ENCODE data around the gene CELF6. TPM values are rescaled to one million over a fixed set of nuclear protein-coding genes. Genes with fewer than 3 reads are reported as not detected.

Gene CELF6
- total RNA-seq (1 to 10 TPM; 1.2 to 5.7 (median 3.8) TPM), polyA plus RNA-seq (under 1 TPM; 0.10 to 0.59 TPM), total RNA-seq (not detected)

GRCh38 chr15:72319985-72320671 lies at the start of gene CELF6:
CELF6 (minus strand) TSS chr15:72320157; CDS start chr15:72319874, 283 bp downstream.
- Histone ChIP-seq H3K27ac (ENCODE audit: low read depth, low read length) (no peak within 1 kb of the TSS), H3K9me3 (ENCODE audit: control insufficient read depth in 2 of 3, low read length in 3 of 3) (peaks cover 0 to 4% (median 0%) of the 10 kb centered on the region in 3 experiments), H3K4me1 (ENCODE audit: control insufficient read depth in 2 of 2, insufficient read depth in 2 of 2, low read length in 2 of 2) (peaks cover 7 to 10% of the 10 kb centered on the region in 2 donors), H3K36me3 (ENCODE audit: control insufficient read depth in 2 of 3, insufficient read depth in 3 of 3, low read length in 3 of 3) (no peaks in the 10 kb centered on the region), H3K4me3 (ENCODE audit: low read length) (peak within 1 kb of the TSS; percentile 57), H3K27me3 (ENCODE audit: control insufficient read depth in 2 of 2, insufficient read depth in 2 of 2, low read length in 2 of 2) (no peaks in the 10 kb centered on the region)
- DNase-seq (peak; percentile 56 to 88 (median 65)), ATAC-seq (peak; percentile 92)
- Mint-ChIP-seq H3K4me3 (peak within 1 kb of the TSS; percentile 78 to 90 (median 86)), H3K27ac (peak within 1 kb of the TSS; percentile 9 to 91 (median 76)), H3K27me3 (peaks cover 0 to 34% (median 0%) of the 10 kb centered on the region in 5 donors), H3K36me3 (peaks cover 8 to 16% (median 13%) of the 10 kb centered on the region in 5 donors), H3K9me3 (peaks cover 0 to 17% (median 7%) of the 10 kb centered on the region in 11 donors), H3K4me1 (peaks cover 20 to 25% (median 21%) of the 10 kb centered on the region in 7 donors)
- CTCF ChIA-PET, result no interaction called here
- POLR2A ChIA-PET, result interaction anchor here (0.7 kb wide), 1 partner anchor 1837 kb away, joined by 3 read pairs; no protein-coding TSS in a partner anchor
- intact Hi-C loops (cut with micrococcal nuclease), result loop anchor here (1.0 to 10.0 kb wide), 6 partner anchors 48 to 465 kb away; partner anchors contain the start of genes ADPGK (in 1 of the 2), ARIH1 (in 1 of the 2), MYO9A (in 1 of the 2) and PARP6 (in 1 of the 2)

GRCh38 chr15:72368899-72369298 lies 48.9 kb upstream of the CELF6 start:
- H3K27me3 ChIP-seq (ENCODE audit: control insufficient read depth in 2 of 2, insufficient read depth in 2 of 2, low read length in 2 of 2), result no peaks in the 10 kb centered on the region
- no peaks in the 10 kb centered on the region for H3K27me3 Mint-ChIP-seq
- ATAC-seq (peak; percentile 62), DNase-seq (no peak)
- H3K9me3 Mint-ChIP-seq, result peaks cover 0 to 7% (median 0%) of the 10 kb centered on the region in 11 donors
- H3K27ac ChIP-seq (ENCODE audit: low read depth, low read length), result no peak overlapping the region
- peak overlapping the region in 1 of 9 donors; percentile 2 for H3K27ac Mint-ChIP-seq
- ChIA-PET CTCF (no interaction called here), POLR2A (interaction anchor here (0.6 kb wide), 1 partner anchor 9 kb away, joined by 6 read pairs; no protein-coding TSS in a partner anchor)
- no peak overlapping the region for H3K4me3 Mint-ChIP-seq
- peaks cover 45 to 85% (median 68%) of the 10 kb centered on the region in 7 donors for H3K4me1 Mint-ChIP-seq
- H3K36me3 Mint-ChIP-seq, result peaks cover 4 to 37% (median 24%) of the 10 kb centered on the region in 5 donors
- no peaks in the 10 kb centered on the region for H3K9me3 ChIP-seq (ENCODE audit: control insufficient read depth in 2 of 3, low read length in 3 of 3)
- peaks cover 0 to 8% (median 0%) of the 10 kb centered on the region in 3 experiments for H3K36me3 ChIP-seq (ENCODE audit: control insufficient read depth in 2 of 3, insufficient read depth in 3 of 3, low read length in 3 of 3)
- intact Hi-C loops (cut with micrococcal nuclease), result no loop called here
- no peak overlapping the region for H3K4me3 ChIP-seq (ENCODE audit: low read length)
- H3K4me1 ChIP-seq (ENCODE audit: control insufficient read depth in 2 of 2, insufficient read depth in 2 of 2, low read length in 2 of 2), result peaks cover 0 to 26% of the 10 kb centered on the region in 2 donors

GRCh38 chr15:72368325-72368724 lies 48.4 kb upstream of the CELF6 start:
- H3K4me1 Mint-ChIP-seq, result peaks cover 40 to 79% (median 64%) of the 10 kb centered on the region in 7 donors
- H3K4me1 ChIP-seq (ENCODE audit: control insufficient read depth in 2 of 2, insufficient read depth in 2 of 2, low read length in 2 of 2), result peaks cover 0 to 24% of the 10 kb centered on the region in 2 donors
- peaks cover 0 to 7% (median 0%) of the 10 kb centered on the region in 11 donors for H3K9me3 Mint-ChIP-seq
- peaks cover 4 to 37% (median 24%) of the 10 kb centered on the region in 5 donors for H3K36me3 Mint-ChIP-seq
- intact Hi-C loops (cut with micrococcal nuclease), result no loop called here
- no peaks in the 10 kb centered on the region for H3K27me3 ChIP-seq (ENCODE audit: control insufficient read depth in 2 of 2, insufficient read depth in 2 of 2, low read length in 2 of 2)
- POLR2A ChIA-PET, result interaction anchor here (1.8 kb wide), 1 partner anchor 8 kb away, joined by 7 read pairs; the partner anchor contains the start of gene HEXA
- no peaks in the 10 kb centered on the region for H3K27me3 Mint-ChIP-seq
- ATAC-seq (no peak), DNase-seq (no peak)
- no peak overlapping the region for H3K27ac ChIP-seq (ENCODE audit: low read depth, low read length)
- peak overlapping the region in 1 of 10 donors; percentile 11 for H3K4me3 Mint-ChIP-seq
- peak overlapping the region in 2 of 9 donors; percentile 2 to 43 for H3K27ac Mint-ChIP-seq
- peaks cover 0 to 8% (median 0%) of the 10 kb centered on the region in 3 experiments for H3K36me3 ChIP-seq (ENCODE audit: control insufficient read depth in 2 of 3, insufficient read depth in 3 of 3, low read length in 3 of 3)
- no peak overlapping the region for H3K4me3 ChIP-seq (ENCODE audit: low read length)
- H3K9me3 ChIP-seq (ENCODE audit: control insufficient read depth in 2 of 3, low read length in 3 of 3), result no peaks in the 10 kb centered on the region
- CTCF ChIA-PET, result no interaction called here

- peaks cover 0 to 7% (median 0%) of the 10 kb centered on the region in 11 donors for H3K9me3 Mint-ChIP-seq
- ChIA-PET CTCF (no interaction called here), POLR2A (interaction anchor here (1.4 kb wide), 1 partner anchor 10 kb away, joined by 4 read pairs; the partner anchor contains the start of gene HEXA)
- H3K4me3 Mint-ChIP-seq, result peak overlapping the region in 9 of 10 donors; percentile 1 to 58 (median 18)
- H3K27me3 ChIP-seq (ENCODE audit: control insufficient read depth in 2 of 2, insufficient read depth in 2 of 2, low read length in 2 of 2), result no peaks in the 10 kb centered on the region
- ATAC-seq, result peak; percentile 81
- H3K4me1 Mint-ChIP-seq, result peaks cover 27 to 59% (median 46%) of the 10 kb centered on the region in 7 donors
- peak in 5 of 9 donors; percentile 11 to 39 (median 27) for DNase-seq
- peak overlapping the region in 4 of 9 donors; percentile 6 to 44 (median 10) for H3K27ac Mint-ChIP-seq
- H3K4me3 ChIP-seq (ENCODE audit: low read length), result no peak overlapping the region
- peaks cover 0 to 8% (median 0%) of the 10 kb centered on the region in 3 experiments for H3K36me3 ChIP-seq (ENCODE audit: control insufficient read depth in 2 of 3, insufficient read depth in 3 of 3, low read length in 3 of 3)
- H3K9me3 ChIP-seq (ENCODE audit: control insufficient read depth in 2 of 3, low read length in 3 of 3), result no peaks in the 10 kb centered on the region
- H3K27ac ChIP-seq (ENCODE audit: low read depth, low read length), result no peak overlapping the region
- peaks cover 4 to 33% (median 24%) of the 10 kb centered on the region in 5 donors for H3K36me3 Mint-ChIP-seq
- no peaks in the 10 kb centered on the region for H3K27me3 Mint-ChIP-seq
- peaks cover 0 to 18% of the 10 kb centered on the region in 2 donors for H3K4me1 ChIP-seq (ENCODE audit: control insufficient read depth in 2 of 2, insufficient read depth in 2 of 2, low read length in 2 of 2)
- intact Hi-C loops (cut with micrococcal nuclease), result loop anchor here in 1 of 2 donors (1.0 kb wide), 1 partner anchor 10 kb away; the partner anchor contains the start of gene HEXA
Measured at GRCh38 chr15:72365844-72366243, 45.9 kb upstream of the CELF6 start.

- ATAC-seq (no peak), DNase-seq (no peak)
- Mint-ChIP-seq H3K9me3 (no peaks in the 10 kb centered on the region), H3K27me3 (no peaks in the 10 kb centered on the region), H3K27ac (no peak overlapping the region), H3K36me3 (peaks cover 0 to 19% (median 9%) of the 10 kb centered on the region in 5 donors), H3K4me1 (peaks cover 17 to 32% (median 25%) of the 10 kb centered on the region in 7 donors), H3K4me3 (no peak overlapping the region)
- H3K4me1 ChIP-seq (ENCODE audit: control insufficient read depth in 2 of 2, insufficient read depth in 2 of 2, low read length in 2 of 2), result peaks cover 0 to 11% of the 10 kb centered on the region in 2 donors
- no peaks in the 10 kb centered on the region for H3K9me3 ChIP-seq (ENCODE audit: control insufficient read depth in 2 of 3, low read length in 3 of 3)
- POLR2A ChIA-PET, result interaction anchor here (0.7 to 1.5 kb wide), 2 partner anchors 9 to 15 kb away, joined by 3 to 5 read pairs; no protein-coding TSS in a partner anchor
- CTCF ChIA-PET, result no interaction called here
- intact Hi-C loops (cut with micrococcal nuclease), result no loop called here
- no peaks in the 10 kb centered on the region for H3K27me3 ChIP-seq (ENCODE audit: control insufficient read depth in 2 of 2, insufficient read depth in 2 of 2, low read length in 2 of 2)
- peaks cover 0 to 28% (median 0%) of the 10 kb centered on the region in 3 experiments for H3K36me3 ChIP-seq (ENCODE audit: control insufficient read depth in 2 of 3, insufficient read depth in 3 of 3, low read length in 3 of 3)
- no peak overlapping the region for H3K27ac ChIP-seq (ENCODE audit: low read depth, low read length)
- H3K4me3 ChIP-seq (ENCODE audit: low read length), result no peak overlapping the region
Measured at GRCh38 chr15:72361176-72361575, 41.2 kb upstream of the CELF6 start.

GRCh38 chr15:72358650-72359171 lies 38.8 kb upstream of the CELF6 start:
- H3K27ac Mint-ChIP-seq, result peak overlapping the region in 5 of 9 donors; percentile 8 to 71 (median 28)
- H3K9me3 Mint-ChIP-seq, result no peaks in the 10 kb centered on the region
- POLR2A ChIA-PET, result no interaction called here
- ATAC-seq, result peak; percentile 57
- DNase-seq, result no peak
- Histone ChIP-seq H3K4me1 (ENCODE audit: control insufficient read depth in 2 of 2, insufficient read depth in 2 of 2, low read length in 2 of 2) (peaks cover 0 to 5% of the 10 kb centered on the region in 2 donors), H3K36me3 (ENCODE audit: control insufficient read depth in 2 of 3, insufficient read depth in 3 of 3, low read length in 3 of 3) (peaks cover 7 to 53% (median 8%) of the 10 kb centered on the region in 3 experiments), H3K4me3 (ENCODE audit: low read length) (no peak overlapping the region), H3K9me3 (ENCODE audit: control insufficient read depth in 2 of 3, low read length in 3 of 3) (no peaks in the 10 kb centered on the region), H3K27ac (ENCODE audit: low read depth, low read length) (no peak overlapping the region), H3K27me3 (ENCODE audit: control insufficient read depth in 2 of 2, insufficient read depth in 2 of 2, low read length in 2 of 2) (no peaks in the 10 kb centered on the region)
- peaks cover 6 to 18% (median 16%) of the 10 kb centered on the region in 7 donors for H3K4me1 Mint-ChIP-seq
- intact Hi-C loops (cut with micrococcal nuclease), result no loop called here
- no peak overlapping the region for H3K4me3 Mint-ChIP-seq
- CTCF ChIA-PET, result no interaction called here
- H3K36me3 Mint-ChIP-seq, result peaks cover under 1 to 26% (median 4%) of the 10 kb centered on the region in 5 donors
- H3K27me3 Mint-ChIP-seq, result no peaks in the 10 kb centered on the region

Data from naive thymus-derived CD4-positive, alpha-beta T cell (primary cell).